ENCODE results near the gene ROM1.
A peak's percentile ranks its signal among the peaks of the same experiment; 100 is the strongest.
"Not testable (repeated sequence)": the region's sequence is repeated elsewhere in the genome, so short reads cannot be mapped to it uniquely, and the experiment has no call there.

Gene ROM1

DNA sequence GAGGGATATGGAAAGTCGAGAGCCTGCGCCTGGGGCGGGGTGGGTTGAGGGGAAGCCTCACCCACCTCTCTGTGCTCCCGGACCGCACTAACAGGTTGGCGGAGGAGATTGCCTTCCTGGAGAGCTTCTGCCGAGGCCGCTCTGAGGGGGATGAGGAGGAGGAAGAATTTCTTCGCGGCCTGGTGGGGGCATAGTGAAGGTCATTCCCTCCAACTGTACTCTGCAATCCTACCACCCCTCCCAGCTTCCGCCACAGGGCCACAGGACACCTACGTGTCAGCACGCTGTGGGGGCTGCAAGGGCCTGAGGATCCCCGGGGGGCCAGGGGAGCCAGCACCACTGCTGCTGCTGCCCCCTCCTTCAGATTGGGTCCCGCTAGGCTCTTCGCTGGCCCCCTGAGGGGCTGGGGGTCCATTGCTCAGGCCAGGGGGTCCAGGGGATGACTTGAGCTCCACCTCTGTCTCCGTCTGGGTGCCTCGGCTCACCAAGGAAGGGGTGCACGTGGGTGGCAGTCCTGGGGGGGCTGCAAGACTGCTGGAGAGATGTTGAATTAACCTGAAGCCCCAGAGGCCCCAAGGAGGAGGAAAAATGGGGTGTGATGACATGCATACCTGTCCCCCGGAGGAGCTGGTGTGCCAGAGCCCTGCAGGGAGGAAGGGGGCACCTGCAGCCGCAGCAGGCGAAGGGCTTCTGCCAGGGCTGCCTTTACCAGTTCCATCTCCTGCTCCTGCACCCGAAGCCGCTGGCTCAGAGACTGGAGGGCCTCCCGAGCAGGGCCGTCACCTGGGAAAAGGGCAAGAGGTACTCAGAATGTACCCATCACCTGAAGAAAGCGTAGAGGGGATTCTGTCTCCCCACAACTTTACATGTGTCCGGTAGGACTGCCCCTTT is 2.0 kb upstream of the ROM1 start:
- DNase-seq: no peak

DNA sequence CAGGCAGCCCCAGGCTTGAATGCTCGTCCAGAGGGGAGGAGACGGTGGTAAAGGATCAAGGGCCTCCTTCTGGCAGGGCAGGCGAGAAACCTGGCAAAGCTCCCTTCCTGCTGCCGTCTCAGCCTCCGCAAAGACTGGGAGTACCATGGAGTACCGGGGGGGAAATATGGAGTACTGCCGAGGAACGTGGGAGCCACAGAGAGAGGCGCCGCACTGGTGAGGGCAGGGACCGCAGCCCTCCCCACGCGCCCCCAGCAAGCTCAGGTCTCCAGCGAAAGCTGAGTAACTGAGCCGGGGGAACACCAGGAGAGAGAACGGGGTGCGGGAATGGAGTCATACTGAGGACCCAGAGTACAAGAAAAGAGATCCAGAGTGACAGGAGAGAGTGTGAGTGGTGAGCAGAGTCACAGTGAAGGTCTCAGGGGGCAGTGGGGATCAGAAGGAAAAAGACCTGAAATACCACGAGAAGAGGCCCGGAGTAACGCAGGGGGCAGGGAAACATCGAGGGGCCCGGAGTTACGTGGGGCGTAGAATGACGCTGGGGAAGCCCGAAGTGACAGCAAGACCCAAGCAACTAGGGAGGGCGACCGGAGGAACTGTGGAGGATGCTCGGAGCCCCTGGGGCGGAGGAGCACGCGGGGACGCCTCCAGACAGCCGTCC is 1.2 kb upstream of the ROM1 start:
- DNase-seq: peak; percentile 61

DNA sequence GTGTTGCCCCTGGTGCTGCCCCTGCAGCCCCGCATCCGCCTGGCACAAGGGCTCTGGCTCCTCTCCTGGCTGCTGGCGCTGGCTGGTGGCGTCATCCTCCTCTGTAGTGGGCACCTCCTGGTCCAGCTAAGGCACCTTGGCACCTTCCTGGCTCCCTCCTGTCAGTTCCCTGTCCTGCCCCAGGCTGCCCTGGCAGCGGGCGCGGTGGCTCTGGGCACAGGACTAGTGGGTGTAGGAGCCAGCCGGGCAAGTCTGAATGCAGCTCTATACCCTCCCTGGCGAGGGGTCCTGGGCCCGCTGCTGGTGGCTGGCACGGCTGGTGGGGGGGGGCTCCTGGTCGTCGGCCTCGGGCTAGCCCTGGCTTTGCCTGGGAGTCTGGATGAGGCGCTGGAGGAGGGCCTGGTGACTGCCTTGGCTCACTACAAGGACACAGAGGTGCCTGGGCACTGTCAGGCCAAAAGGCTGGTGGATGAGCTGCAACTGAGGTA is 278 bp downstream of the ROM1 start:
- no peak for DNase-seq

DNA sequence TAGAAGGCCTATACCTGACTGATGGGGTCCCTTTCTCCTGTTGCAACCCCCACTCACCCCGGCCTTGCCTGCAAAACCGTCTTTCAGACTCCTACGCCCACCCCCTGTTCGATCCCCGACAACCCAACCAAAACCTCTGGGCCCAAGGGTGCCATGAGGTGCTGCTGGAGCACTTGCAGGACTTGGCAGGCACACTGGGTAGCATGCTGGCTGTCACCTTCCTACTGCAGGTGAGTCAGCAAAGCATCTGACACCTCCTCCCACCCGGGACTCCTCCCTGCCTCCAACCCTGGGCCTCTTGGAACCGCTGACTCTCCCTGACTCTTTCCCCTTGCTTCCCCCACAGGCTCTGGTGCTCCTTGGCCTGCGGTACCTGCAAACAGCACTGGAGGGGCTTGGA is 1.2 kb downstream of the ROM1 start:
- DNase-seq: no peak

DNA sequence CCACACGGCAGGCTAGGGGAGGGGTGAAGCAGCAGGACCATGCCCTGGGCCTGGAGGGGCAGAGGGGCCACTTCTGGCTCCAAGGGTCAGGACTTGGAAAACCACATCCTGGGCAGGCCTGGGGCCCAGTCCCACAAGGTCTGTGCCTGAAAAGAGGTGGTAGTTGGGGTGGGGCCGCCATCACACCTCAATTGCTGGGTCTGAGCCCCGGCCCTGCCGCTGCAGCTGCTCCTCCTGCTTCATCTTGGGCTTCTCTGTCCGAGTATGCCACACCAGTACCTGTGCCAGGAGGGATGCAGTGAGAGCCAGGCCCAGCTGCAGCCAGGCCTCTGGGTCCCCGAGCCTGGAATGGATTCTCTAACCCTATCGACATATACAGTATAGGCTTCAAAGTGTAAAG is 2.5 kb downstream of the ROM1 start:
- no peak for DNase-seq

DNA sequence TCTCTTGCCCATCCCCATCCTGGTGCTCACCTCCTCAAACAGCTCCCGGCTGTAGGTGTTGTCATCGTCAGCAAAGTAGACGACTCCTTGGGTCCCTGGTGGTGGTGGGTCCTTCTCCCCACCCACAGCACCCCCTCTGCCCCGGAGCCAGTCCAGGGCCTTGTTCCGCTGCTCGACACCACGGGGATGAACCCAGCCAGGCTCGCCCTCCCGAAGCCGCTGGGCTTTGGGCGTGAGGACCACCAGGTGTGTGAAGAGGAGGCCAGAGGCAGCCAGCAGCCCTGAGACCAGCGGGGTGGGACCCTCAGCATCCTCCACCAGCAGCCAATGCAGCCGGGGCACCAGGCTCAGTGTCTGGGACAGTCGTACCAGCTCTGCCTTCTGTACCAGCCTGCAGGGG is 3.9 kb downstream of the ROM1 start:
- DNase-seq: not testable (repeated sequence)

DNA sequence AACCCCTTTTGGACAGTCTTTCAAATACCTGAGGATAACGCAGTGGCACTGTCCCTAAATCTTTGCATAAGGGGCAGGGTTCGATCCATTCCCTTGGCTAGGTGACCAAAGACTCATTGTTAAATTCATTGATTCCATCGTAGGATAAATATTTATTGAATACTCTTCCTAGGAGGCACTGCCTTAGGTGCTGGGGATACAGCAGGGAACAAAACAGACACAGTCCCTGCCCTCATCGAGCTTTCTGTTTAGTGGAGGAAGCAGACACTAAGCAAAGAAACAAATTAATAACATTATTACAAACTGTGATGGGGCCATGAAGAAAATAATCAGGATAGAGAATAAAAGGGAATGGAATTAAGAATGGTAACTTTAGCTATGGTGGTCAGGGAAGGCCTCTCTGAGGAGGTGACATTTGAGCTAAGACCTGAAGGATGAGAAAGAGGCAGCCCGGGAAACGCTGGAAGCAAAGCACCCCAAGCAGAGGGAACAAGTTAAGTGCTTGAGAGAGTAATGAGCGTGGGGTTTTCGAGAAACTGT is 8.0 kb downstream of the ROM1 start:
- no peak for DNase-seq

DNA sequence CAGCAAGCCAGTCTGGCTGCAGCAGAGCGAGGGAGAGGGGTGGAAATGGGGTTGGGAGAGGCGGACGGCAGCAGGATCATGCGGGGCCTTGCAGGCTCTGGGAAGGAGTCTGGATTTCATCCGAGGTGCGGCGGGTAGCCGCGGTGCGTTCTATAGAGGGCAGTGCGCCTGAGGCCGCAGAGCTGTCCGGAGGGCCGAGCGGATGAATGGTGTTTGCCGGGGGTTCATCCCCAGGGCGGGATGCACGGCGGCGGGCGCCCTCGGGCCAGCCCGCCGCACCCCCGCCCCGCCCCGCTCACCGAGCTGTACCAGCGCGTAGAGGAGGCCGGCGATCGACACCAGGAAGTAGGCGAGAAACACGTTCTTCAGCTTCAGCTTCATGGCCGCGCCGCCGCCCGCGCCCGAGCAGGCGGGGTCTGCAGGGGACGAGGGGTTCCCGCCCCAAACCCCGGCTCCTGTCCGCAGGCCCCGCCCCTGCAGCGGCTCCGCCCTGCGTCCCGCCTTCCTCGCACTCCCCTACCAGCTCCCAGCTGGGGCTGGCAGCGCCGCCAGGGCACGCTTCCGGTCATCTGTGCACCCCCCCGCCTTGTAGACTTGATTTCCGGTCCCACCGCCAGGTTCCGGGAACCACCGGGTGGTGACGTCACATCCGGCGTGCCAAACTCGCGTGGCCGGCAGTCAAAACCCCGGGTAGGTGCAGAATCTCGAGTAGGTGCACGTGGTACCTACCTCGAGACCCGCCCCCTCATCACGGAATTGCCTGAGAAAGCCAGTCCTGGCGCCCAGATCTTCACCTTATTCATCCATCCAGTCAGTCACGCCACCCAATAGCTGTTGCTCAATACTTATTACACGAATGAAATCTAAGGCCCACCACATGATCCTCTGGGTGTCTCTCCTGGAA is 8.8 kb downstream of the ROM1 start, which contains the start of gene B3GAT3:
B3GAT3 (minus strand) TSS at position 420 of the 904 bp plus-strand sequence; CDS start at position 381, 39 bp downstream.
- peak; percentile 92 for DNase-seq

DNA sequence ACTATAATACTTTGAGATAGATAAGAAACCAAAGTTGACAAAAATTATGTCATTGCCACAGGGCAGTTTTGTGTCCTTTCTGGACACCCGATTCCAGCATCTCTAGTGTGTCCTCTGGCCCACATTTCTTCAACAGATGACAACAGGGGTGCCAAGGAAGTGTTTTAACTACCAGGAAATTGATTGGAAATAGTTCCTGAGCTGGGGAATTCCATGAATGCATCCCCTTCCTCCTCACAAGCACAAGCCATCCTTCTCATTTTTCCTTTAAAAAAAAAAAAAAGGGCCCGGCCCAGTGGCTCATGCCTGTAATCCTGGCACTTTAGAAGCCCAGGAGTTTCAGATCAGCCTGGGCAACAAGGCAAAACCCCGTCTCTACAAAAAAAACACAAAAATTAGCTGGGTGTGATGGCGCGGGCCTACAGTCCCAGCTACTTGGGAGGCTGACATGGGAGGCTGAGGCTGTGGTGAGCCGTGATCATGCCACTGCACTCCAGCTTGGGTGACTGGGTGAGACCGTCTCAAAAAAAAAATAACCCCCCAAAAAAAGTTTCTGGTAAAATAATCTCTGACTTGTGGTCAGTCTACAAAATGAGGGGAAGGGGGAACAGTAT is 9.5 kb downstream of the ROM1 start:
- no peak for DNase-seq

DNA sequence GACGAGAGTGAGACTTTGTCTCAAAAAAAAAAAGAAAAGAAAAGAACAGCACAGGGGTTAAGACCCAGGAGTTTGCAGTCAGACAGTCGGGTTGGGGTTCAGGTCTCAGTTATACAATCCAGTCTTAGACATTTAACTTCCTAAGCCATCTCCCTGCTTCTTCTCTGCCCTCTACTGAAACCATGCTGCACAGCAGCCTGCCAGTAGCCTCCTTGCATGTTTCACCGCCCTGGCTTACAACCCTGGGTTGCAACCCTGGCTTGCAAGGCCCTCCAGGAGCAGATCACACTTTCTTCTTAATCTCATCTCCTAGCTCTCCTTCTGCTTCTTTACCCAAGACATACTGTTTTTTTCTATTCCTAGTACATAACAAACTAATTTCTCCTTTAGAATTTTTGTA is 14.7 kb downstream of the ROM1 start:
- no peak for DNase-seq

DNA sequence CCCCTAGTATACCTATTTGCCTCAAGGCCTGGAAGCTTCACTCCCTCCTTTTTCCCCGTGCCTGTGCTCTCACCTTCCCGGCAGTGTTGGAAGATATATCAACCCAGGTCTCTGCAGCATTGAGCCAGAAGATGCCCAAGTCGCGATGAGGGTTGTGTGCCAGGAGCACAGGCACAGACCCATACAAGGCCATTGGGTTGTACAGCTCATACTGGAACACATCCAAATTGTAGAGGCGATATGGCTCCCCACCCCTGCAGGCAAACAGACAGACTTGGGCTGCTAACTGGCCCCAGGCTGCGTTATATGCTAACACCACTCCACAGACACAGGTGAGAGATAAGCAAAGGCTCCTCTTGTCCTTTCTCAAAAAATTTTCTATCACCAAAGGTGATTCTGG is 19.4 kb downstream of the ROM1 start:
- DNase-seq: no peak

DNA sequence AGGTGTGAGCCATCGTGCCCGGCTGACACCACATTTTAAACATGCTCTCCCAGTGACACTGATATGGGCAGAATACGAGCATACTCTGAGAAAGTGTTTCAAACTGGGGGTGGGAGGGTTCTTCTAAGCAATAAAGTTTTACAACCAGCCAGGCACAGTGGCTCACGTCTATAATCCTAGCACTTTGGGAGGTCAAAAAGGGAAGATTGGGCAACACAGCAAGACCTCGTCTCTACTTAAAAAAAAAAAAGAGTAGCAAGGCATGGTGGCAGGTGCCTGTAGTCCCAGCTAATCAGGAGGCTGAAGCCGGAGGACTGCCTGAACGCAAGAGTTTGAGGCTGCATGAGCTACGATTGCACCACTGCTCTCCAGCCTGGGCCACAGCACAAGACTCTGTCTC is 31.2 kb downstream of the ROM1 start:
- no peak for DNase-seq

DNA sequence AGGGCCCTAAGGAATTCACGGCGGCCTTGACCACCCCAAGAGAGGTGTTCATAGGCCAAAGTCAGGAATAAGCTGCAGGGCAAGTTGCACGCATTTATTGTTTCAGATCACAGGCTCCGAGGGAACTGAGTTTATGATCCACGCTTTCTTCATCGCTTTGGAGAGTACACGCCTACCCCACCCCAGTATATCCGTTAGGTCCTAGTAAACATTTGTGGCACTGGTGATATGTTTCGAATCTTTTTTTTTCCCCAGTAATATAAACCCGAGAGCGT is 32.6 kb downstream of the ROM1 start:
- DNase-seq: no peak

DNA sequence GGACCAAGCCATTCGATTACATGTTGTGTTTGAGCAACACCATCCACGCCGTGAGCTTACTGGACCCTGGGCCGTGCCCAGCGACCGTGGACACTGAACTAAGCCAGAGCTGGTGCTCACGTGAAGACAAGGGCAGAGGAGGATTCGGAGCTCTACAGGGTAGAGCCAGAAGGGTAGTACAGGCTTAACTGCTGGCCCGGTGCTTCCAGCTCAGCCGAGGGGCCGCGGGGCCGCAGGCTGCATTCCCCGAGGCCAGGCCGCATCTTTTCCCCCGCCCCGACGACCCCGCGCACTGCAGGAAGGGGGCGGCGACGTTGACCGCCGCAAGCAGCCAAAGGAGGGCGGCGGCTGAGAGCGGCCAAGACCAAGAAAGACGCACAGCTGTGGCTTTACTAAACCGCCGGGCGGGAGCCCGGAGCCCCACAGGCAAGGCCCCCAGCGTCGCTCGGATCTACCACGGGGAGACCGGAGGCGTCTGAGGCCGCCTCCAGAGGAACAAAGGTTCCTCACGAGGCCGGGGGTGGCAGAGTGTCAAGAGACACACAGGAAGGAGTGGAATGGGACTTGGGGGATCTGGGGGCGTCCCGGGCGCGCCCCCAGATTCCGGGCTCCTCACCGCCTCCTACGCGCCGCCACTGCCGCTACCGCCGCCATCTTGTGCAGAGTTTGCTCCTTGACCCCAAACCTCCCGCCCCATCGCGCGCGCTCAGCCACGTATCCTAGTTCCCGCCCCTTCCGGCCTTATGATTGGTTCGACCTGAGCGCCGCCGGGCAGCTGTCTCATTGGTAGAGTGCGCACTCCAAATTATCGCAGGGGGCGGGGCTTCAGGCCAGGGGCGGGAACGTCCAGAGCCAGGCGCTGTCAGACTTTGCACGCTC is 33.1 kb downstream of the ROM1 start, which contains the start of gene GANAB:
GANAB (minus strand) TSS at position 668 of the 879 bp plus-strand sequence; CDS start at position 654, 14 bp downstream.
- DNase-seq: peak; percentile 99

DNA sequence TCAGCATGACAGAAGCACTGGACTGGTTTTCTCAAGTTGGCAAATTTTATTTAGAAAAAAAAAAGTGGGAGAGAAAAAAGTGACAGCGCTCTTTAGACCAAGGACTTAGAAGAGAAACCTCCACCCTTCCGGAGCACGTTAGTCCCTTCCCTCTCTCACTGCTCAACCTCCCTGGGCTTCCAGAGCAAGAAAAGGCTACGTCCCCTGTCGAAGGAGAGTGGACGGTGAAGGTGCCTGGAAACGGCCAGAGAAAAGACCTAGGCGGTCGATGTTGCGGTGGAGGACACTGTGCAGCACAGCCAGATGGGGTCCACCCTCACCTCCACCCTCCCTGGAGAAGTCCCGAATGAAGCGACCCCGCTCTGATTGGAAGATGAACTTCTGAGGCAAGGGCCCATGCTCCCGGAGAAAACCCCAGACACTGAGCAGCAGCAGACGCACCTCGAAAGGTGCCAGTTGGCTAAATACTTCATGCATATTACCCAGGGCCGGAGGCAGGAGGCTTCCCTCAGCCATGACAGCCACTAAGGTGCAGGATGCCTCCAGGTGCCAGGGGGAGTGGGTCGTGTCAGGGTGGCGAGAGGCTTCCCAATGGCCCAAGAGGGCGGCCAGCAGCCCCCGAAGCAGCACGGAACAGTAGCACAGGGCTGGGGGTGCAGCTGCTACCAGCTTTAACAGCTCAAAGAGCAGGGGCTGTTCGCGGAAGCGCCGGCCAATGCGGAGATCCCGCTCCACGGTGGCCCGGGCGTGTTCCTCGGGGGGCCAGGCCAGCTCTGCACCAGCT is 34.0 kb downstream of the ROM1 start:
- no peak for DNase-seq

DNA sequence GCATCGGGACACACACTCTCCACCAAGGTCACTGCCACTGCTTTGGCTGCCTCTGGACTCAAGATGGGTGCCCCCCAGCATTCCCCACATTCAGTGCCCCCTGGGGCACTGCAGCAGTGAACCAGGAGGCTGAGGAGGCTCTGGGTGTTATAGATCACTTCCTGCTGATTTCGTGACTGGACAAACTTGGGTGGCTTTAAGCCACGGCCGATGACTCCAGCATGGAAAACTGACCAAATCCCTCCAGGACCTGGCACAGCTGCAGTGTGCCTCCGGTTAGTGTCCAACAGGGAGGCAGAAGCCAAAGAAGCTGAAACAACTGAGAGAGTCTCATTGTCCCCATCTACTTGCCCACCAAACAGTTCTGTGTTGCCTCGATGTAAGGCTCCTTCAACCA is 34.5 kb downstream of the ROM1 start:
- DNase-seq: no peak

DNA sequence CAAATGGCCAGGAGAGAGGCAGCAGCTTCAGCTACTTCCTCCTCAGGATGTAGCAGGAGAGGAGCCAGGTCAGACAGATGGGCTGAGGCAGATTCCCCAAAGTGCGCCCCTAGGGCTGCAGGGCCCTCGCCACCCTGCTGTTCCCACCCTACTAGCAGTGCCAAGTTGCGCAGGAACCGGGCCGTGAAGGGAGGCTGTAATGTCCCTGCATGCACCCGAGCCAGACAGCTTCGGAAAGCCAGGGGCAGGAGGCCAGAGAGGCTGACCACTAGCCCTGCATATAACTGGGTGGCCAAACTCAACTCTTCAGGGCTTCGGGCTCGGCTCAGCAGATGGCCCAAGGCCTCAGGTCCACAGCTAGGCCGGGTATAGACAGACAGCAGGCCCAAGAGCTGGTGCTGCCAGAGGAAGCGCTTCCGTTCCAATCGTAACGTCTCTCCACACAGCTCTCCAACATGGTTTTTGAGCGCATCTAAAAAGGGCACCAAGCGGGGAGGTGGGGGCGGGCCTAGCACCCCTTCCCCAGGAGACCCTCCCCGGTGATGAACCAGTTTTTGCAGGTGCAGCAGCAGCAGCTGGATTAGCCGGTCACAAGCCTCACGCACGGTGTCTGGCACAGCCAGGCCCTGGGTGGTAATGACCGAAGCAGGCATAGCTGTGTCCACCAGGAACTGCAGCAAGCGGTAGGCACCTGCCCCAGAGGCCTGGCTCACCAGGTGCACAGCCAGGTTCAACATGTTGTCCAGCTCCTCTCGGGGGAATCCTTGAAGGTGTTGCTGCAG is 35.3 kb downstream of the ROM1 start:
- DNase-seq: no peak

DNA sequence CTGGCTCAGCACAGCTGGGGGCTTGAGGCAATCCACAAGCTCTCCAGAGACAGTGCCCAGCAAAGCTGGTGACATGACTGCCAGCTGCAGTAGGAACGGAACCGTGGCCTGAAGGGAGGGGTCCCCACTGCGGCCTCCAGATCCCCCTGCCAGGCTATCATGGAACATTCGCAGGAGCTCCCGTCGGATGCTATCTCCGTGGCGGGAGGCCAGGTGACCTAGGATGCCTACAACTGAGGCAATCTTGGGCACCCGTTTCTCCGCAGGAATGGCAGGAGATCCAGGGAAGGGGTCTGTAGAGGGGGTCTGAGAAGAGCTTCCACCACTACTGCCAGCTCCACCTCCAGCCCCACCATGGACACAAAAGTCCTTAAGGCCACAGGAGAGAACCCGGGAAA is 35.9 kb downstream of the ROM1 start:
- DNase-seq: no peak

DNA sequence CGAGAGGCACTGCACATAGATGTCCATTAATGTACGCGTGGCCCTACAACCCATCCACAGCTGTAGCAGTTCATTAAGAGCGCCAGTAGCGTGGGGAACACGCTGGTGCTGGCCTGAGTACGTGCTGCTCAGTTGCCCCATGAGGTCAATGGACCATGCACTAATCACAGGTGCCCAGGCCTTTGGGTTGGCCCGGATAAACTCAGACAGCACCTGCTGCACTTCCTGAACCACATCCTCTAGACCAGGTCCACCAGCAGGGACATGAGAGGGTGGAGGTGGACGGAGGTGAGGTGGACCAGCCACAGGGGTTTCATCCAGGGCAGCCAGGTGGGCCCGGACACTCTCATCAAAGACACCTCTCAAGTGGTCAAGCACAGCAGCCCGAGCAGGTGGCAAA is 36.4 kb downstream of the ROM1 start:
- no peak for DNase-seq

DNA sequence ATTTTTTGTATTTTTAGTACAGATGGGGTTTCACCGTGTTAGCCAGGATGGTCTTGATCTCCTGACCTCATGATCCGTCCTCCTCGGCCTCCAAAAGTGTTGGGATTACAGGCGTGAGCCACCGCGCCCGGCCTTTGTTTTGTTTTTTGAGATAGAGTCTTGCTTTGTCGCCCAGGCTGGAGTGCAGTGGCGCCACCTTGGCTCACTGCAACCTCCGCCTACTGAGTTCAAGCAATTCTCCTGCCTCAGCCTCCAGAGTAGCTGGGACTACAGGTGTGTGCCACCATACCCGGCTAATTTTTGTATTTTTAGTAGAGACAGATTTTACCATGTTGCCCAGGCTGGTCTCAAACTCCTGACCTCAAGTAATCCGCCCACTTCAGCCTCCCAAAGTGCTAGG is 37.2 kb downstream of the ROM1 start:
- not testable (repeated sequence) for DNase-seq
